ENCODE results near the gene CCSAP. TPM values are rescaled to one million over a fixed set of nuclear protein-coding genes. Genes with fewer than 3 reads are reported as not detected.

The CCSAP gene
- total and polyA plus RNA-seq, 10 of the 15 experiments (the other 5 are each of a cell fraction or from before 2014, with no cell fraction given) = 0.75 to 3.4 (median 2.8) TPM

- TF ChIP-seq JUND (IDR thresholded peaks at IDR 0.05; ENCODE audit: low read depth, low read length) (no peak), CREB1 (IDR thresholded peaks at IDR 0.05; ENCODE audit: low read depth) (no peak), NR2C2 (IDR thresholded peaks at IDR 0.05; ENCODE audit: borderline replicate concordance, control insufficient read depth, insufficient read length, low read depth) (no peak), CEBPB (IDR thresholded peaks at IDR 0.05; ENCODE audit: borderline replicate concordance in 1 of 2, low read depth in 2 of 2, low read length in 2 of 2) (no peak), SMARCA5 (IDR thresholded peaks at IDR 0.05) (no peak), EZH2 (IDR thresholded peaks at IDR 0.05; ENCODE audit: borderline replicate concordance, control insufficient read depth, low read depth, low read length) (no peak)
- intact Hi-C loops (cut with micrococcal nuclease; ENCODE audit: unreplicated experiment) (no loop called here), in situ Hi-C loops (cut with MboI) (no loop called here)
- Histone ChIP-seq H3K27ac (ENCODE audit: control insufficient read depth, insufficient read depth) (no peak overlapping the region), H3K36me3 (ENCODE audit: control insufficient read depth in 2 of 2, insufficient read depth in 2 of 2, low read length in 1 of 2) (no peaks in the 10 kb centered on the region), H3K4me3 (no peak overlapping the region), H2AFZ (ENCODE audit: control insufficient read depth, low read depth, low read length) (no peak overlapping the region), H3K9me3 (replicated peaks; ENCODE audit: control insufficient read depth, insufficient read depth, low read length) (no peaks in the 10 kb centered on the region), H3K4me1 (ENCODE audit: control insufficient read depth, insufficient read depth, low read length) (no peaks in the 10 kb centered on the region), H3K79me2 (ENCODE audit: control insufficient read depth, insufficient read depth, low read length) (no peaks in the 10 kb centered on the region), H3K27me3 (replicated peaks in 1 of 2; ENCODE audit: control insufficient read depth in 2 of 2, insufficient read depth in 2 of 2, low read length in 1 of 2) (peaks cover 3 to 4% of the 10 kb centered on the region in 2 experiments; a peak in 3 of 4 replicates), H3K4me2 (ENCODE audit: control insufficient read depth, insufficient read depth) (no peak overlapping the region), H3K9ac (ENCODE audit: control insufficient read depth, insufficient read depth, low read length) (no peak overlapping the region), H4K20me1 (ENCODE audit: control insufficient read depth, insufficient read depth) (no peaks in the 10 kb centered on the region)
- ATAC-seq = no peak
- DNase-seq (ENCODE audit: low read depth, low spot score) = no peak
- RAD21 ChIA-PET (ENCODE audit: unreplicated experiment) = no interaction called here
- FAIRE-seq = no peak
- POLR2A ChIA-PET = no interaction called here
- SMC1A ChIA-PET (ENCODE audit: uncharacterized antibody, unreplicated experiment) = no interaction called here
- BruUV-seq (replicated peaks) = no TSS peak
- WGBS (ENCODE audit: insufficient coverage, insufficient replicate concordance, low lambda C conversion rate, missing lambda C conversion rate) = 46% methylated on average over 5 of the region's 5 CpGs
- CTCF ChIA-PET = interaction anchor here (2.0 kb wide), 1 partner anchor 98 kb away, joined by 6 read pairs; no protein-coding TSS in a partner anchor
These were observed 41.1 kb upstream of the CCSAP start for GRCh38 chr1:229383961-229384360.

GRCh38 chr1:229383188-229383587, 40.3 kb upstream of the CCSAP start:
- SMC1A ChIA-PET (ENCODE audit: uncharacterized antibody, unreplicated experiment) = no interaction called here
- no peak overlapping the region for H3K4me2 ChIP-seq (ENCODE audit: control insufficient read depth, insufficient read depth)
- RAD21 ChIA-PET (ENCODE audit: unreplicated experiment) = no interaction called here
- H3K27me3 ChIP-seq (replicated peaks in 1 of 2; ENCODE audit: control insufficient read depth in 2 of 2, insufficient read depth in 2 of 2, low read length in 1 of 2) = peaks cover 3 to 4% of the 10 kb centered on the region in 2 experiments; a peak in 3 of 4 replicates
- in situ Hi-C loops (cut with MboI) = no loop called here
- ATAC-seq = no peak
- H3K4me1 ChIP-seq (ENCODE audit: control insufficient read depth, insufficient read depth, low read length) = no peaks in the 10 kb centered on the region
- CTCF ChIA-PET = no interaction called here
- H2AFZ ChIP-seq (ENCODE audit: control insufficient read depth, low read depth, low read length) = no peak overlapping the region
- H3K4me3 ChIP-seq = no peak overlapping the region
- TF ChIP-seq FOS (IDR thresholded peaks at IDR 0.05; ENCODE audit: borderline replicate concordance, extremely low read depth, insufficient read length) (no peak), NFYA (IDR thresholded peaks at IDR 0.05; ENCODE audit: borderline replicate concordance, low read depth, low read length) (no peak), ZNF687 (IDR thresholded peaks at IDR 0.05) (no peak), RBBP5 (conservative IDR thresholded peaks at IDR 0.05) (no peak), MLLT1 (IDR thresholded peaks at IDR 0.05) (no peak), ZSCAN29 (IDR thresholded peaks at IDR 0.05) (no peak), YBX1 (IDR thresholded peaks at IDR 0.05) (no peak)
- intact Hi-C loops (cut with micrococcal nuclease; ENCODE audit: unreplicated experiment) = no loop called here
- no peaks in the 10 kb centered on the region for H3K36me3 ChIP-seq (ENCODE audit: control insufficient read depth in 2 of 2, insufficient read depth in 2 of 2, low read length in 1 of 2)
- no peak for DNase-seq (ENCODE audit: low read depth, low spot score)
- no TSS peak for BruUV-seq (replicated peaks)
- POLR2A ChIA-PET = no interaction called here
- H3K27ac ChIP-seq (ENCODE audit: control insufficient read depth, insufficient read depth) = no peak overlapping the region
- no peak overlapping the region for H3K9ac ChIP-seq (ENCODE audit: control insufficient read depth, insufficient read depth, low read length)
- H3K79me2 ChIP-seq (ENCODE audit: control insufficient read depth, insufficient read depth, low read length) = no peaks in the 10 kb centered on the region
- no peak for FAIRE-seq
- 96% methylated on average over 3 of the region's 3 CpGs for WGBS (ENCODE audit: insufficient coverage, insufficient replicate concordance, low lambda C conversion rate, missing lambda C conversion rate)
- H3K9me3 ChIP-seq (replicated peaks; ENCODE audit: control insufficient read depth, insufficient read depth, low read length) = no peaks in the 10 kb centered on the region
- no peaks in the 10 kb centered on the region for H4K20me1 ChIP-seq (ENCODE audit: control insufficient read depth, insufficient read depth)

Measured in GM12878 (cell line).